Measurements from ENCODE around the gene POU4F2.

Gene POU4F2

GRCh38 chr4:146638786-146639505 lies at the start of gene POU4F2:
POU4F2 (plus strand) TSS chr4:146638893; CDS start chr4:146639141, 248 bp downstream.
- no peak for DNase-seq

GRCh38 chr4:146590801-146591200 lies 47.9 kb upstream of the POU4F2 start:
- DNase-seq: no peak

GRCh38 chr4:146592019-146592418 lies 46.7 kb upstream of the POU4F2 start:
- no peak for DNase-seq

- DNase-seq: no peak
These were observed 5.8 kb upstream of the POU4F2 start for GRCh38 chr4:146632770-146633470.

- no peak for DNase-seq
These were observed 5.3 kb upstream of the POU4F2 start for GRCh38 chr4:146633471-146633800.

GRCh38 chr4:146634825-146635224 lies 3.9 kb upstream of the POU4F2 start:
- no peak for DNase-seq

GRCh38 chr4:146637621-146638332 lies 916 bp upstream of the POU4F2 start:
- DNase-seq: no peak

GRCh38 chr4:146638333-146638785 lies 334 bp upstream of the POU4F2 start:
- no peak for DNase-seq

- no peak for DNase-seq
These were observed 826 bp downstream of the POU4F2 start for GRCh38 chr4:146639506-146639932.

- DNase-seq: no peak
These were observed 1.4 kb downstream of the POU4F2 start for GRCh38 chr4:146640021-146640464.

- no peak for DNase-seq
These were observed 1.9 kb downstream of the POU4F2 start for GRCh38 chr4:146640465-146641061.

GRCh38 chr4:146641762-146642161 lies 3.1 kb downstream of the POU4F2 start:
- no peak for DNase-seq

GRCh38 chr4:146643812-146644401 lies 5.2 kb downstream of the POU4F2 start:
- DNase-seq: peak; percentile 28

GRCh38 chr4:146645921-146646320 lies 7.2 kb downstream of the POU4F2 start:
- no peak for DNase-seq

GRCh38 chr4:146646593-146647325 lies 8.1 kb downstream of the POU4F2 start:
- DNase-seq: no peak

- DNase-seq: no peak
These were observed 9.1 kb downstream of the POU4F2 start for GRCh38 chr4:146647615-146648460.

- DNase-seq: no peak
These were observed 9.7 kb downstream of the POU4F2 start for GRCh38 chr4:146648461-146648783.

GRCh38 chr4:146649232-146649631 lies 10.5 kb downstream of the POU4F2 start:
- DNase-seq: no peak

GRCh38 chr4:146650034-146650433 lies 11.3 kb downstream of the POU4F2 start:
- DNase-seq: no peak

GRCh38 chr4:146654687-146655520 lies 16.2 kb downstream of the POU4F2 start:
- DNase-seq: no peak

- DNase-seq: no peak
These were observed 16.8 kb downstream of the POU4F2 start for GRCh38 chr4:146655521-146655856.
